HepG2 (cell line): ENCODE data around the gene CBX7. TPM values are rescaled to one million over a fixed set of nuclear protein-coding genes. Genes with fewer than 3 reads are reported as not detected.
A peak's percentile ranks its signal among the peaks of the same experiment; 100 is the strongest.

Experiments
- HMG20B ChIP-seq: conservative IDR thresholded peaks from 2 replicates; pipeline ENCODE4 v1.6.1; 2016; ENCODE audit warnings: missing genetic modification reagents, missing compliant biosample characterization
- HNF4G ChIP-seq, 2 experiments: sonication (generic) in 1 of 2; formaldehyde crosslinking in 1 of 2; IDR thresholded peaks; 2 replicates each; pipeline versions ENCODE4 v1.4.0 to v1.6.1; 2011 to 2020; ENCODE audit warnings: borderline replicate concordance in 2 of 2, low read depth in 2 of 2, mild to moderate bottlenecking in 2 of 2, low read length in 1 of 2, missing genetic modification reagents in 1 of 2, moderate library complexity in 1 of 2
- HOXA3 ChIP-seq: sonication (generic); formaldehyde crosslinking; IDR thresholded peaks from 2 replicates; pipeline ENCODE4 v1.5.0; 2020; ENCODE audit warnings: missing genetic modification reagents
- ISL2 ChIP-seq: sonication (generic); formaldehyde crosslinking; IDR thresholded peaks from 2 replicates; pipeline ENCODE4 v1.5.0; 2020; ENCODE audit warnings: missing genetic modification reagents
- KDM2A ChIP-seq: sonication (generic); formaldehyde crosslinking; IDR thresholded peaks from 2 replicates; pipeline ENCODE4 v1.4.0; 2020; ENCODE audit warnings: low read depth, missing genetic modification reagents, borderline replicate concordance
- NRL ChIP-seq: sonication (generic); formaldehyde crosslinking; IDR thresholded peaks from 2 replicates; pipeline ENCODE4 v1.5.0; 2020; ENCODE audit warnings: missing genetic modification reagents, mild to moderate bottlenecking, moderate library complexity, borderline replicate concordance
- RFX3 ChIP-seq: IDR thresholded peaks from 2 replicates; pipeline ENCODE4 v1.6.1; 2016; ENCODE audit warnings: missing biosample characterization, missing genetic modification reagents
- RFX5 ChIP-seq: IDR thresholded peaks from 2 replicates; pipeline ENCODE4 v1.6.1; 2011; ENCODE audit warnings: low read depth, low read length, improper control_type of control experiment
- ZBTB7A ChIP-seq: sonication (generic); formaldehyde crosslinking; IDR thresholded peaks from 2 replicates; pipeline ENCODE4 v1.8.0; 2022; ENCODE audit warnings: mild to moderate bottlenecking, missing genetic modification reagents
- ZNF556 ChIP-seq: sonication (generic); formaldehyde crosslinking; IDR thresholded peaks from 2 replicates; pipeline ENCODE4 v1.4.0; 2020; ENCODE audit warnings: mild to moderate bottlenecking, missing genetic modification reagents, borderline replicate concordance
- ZNF746 ChIP-seq: sonication (generic); formaldehyde crosslinking; IDR thresholded peaks from 2 replicates; pipeline ENCODE4 v1.8.0; 2022; ENCODE audit warnings: mild to moderate bottlenecking, missing genetic modification reagents
- ZNF878 ChIP-seq: sonication (generic); formaldehyde crosslinking; IDR thresholded peaks from 2 replicates; pipeline ENCODE4 v1.8.1; 2023; ENCODE audit warnings: mild to moderate bottlenecking, missing genetic modification reagents, moderate library complexity
- polyA plus RNA-seq, 8 experiments: library from polyadenylated mRNA; depleted of rRNA in 3 of 8; stranded (reverse) in 7 of 8; unstranded in 1 of 8; fragments of >200 nt; fragmentation: Illumina TruSeq in 4 of 8; extraction: Trizol in 4 of 8; gene quantifications; 2 replicates each; pipeline versions ENCODE4 v1.2.1 to v1.2.3, GENCODE V29; 2011 to 2016; ENCODE audit warnings: low read depth in 4 of 8, missing spikeins in 1 of 8, mixed read lengths in 1 of 8; ENCODE audit not compliant: insufficient read depth in 1 of 8
- total RNA-seq, 5 experiments: library from RNA; depleted of rRNA; stranded (reverse); fragments of >200 nt; fragmentation: Illumina TruSeq; extraction: Trizol; gene quantifications; 2 replicates each; pipeline ENCODE4 v1.2.3, GENCODE V29; 2016; ENCODE audit warnings: low read depth in 1 of 5
- TF ChIP-seq, protein P1 (sequence below): sonication (generic); formaldehyde crosslinking; IDR thresholded peaks from 2 replicates; pipeline ENCODE4 v1.4.0; 2020; ENCODE audit warnings: missing genetic modification reagents
- TF ChIP-seq, protein P2 (sequence below): IDR thresholded peaks from 2 replicates; pipeline ENCODE4 v1.6.1; 2016
- TF ChIP-seq, protein P3 (sequence below): sonication (generic); formaldehyde crosslinking; IDR thresholded peaks from 2 replicates; pipeline ENCODE4 v1.5.0; 2020; ENCODE audit warnings: mild to moderate bottlenecking, low read depth, missing genetic modification reagents, borderline replicate concordance
- TF ChIP-seq, protein P4 (sequence below): sonication (generic); formaldehyde crosslinking; IDR thresholded peaks from 2 replicates; pipeline ENCODE4 v1.4.0; 2020; ENCODE audit warnings: mild to moderate bottlenecking, missing genetic modification reagents, borderline replicate concordance

The CBX7 gene
- total and polyA plus RNA-seq, 2 of the 13 experiments (the other 11 are each of a cell fraction or from before 2014, with no cell fraction given): 0.35 to 4.9 TPM

DNA sequence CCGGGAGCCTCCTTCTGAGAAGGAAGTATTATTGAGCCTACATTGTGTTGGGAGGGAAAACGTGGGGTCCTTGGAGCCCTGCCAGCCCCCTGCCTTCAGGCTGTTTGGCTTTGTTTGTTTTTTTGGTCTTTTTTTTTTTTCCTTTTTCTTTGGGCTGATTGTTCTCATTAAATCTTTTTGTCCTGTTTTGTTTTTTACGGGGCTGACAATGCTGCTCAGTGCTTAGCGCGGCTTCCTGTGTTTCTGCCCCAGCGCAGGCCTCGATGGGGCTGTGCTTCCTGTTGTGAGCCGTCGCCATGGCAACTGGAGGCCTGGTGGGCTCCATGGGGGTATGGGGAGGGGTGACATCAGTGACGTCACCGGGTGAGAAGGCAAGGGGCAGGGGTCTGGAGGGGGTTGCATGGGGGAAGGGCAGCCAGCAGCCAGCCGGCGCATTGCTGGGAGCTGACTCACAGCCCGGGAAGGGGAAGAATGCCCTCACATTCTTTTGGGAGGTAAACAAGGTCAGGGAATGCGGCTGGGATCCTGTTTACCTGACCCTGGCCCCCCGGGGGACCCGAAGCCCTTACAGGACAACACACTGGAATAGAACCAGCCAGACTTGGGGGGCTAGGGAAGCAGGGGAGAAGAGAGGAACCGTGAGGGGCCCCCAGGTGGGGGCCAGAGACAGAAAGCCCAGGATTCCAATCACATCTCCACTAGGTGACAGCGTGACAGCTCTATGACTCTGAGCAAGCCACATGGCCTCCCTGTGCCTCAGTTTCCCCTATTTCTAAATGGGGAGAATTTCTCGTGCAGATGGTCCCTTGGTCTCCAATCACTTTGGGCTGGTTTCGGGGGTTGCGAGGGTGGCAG, 22.2 kb upstream of the CBX7 start (continued):
- TF ChIP-seq HOXA3 (peak; percentile 80; the same call in 1 of the 2 replicates), RFX5 (peak; percentile 54; the same call in 1 of the 2 replicates), HMG20B (CRISPR knock-in tag) (peak; percentile 69; the same call in 1 of the 2 replicates), NRL (no peak), ZBTB7A (CRISPR knock-in tag) (peak; percentile 100), ZNF878 (CRISPR knock-in tag) (peak; percentile 96), ISL2 (CRISPR knock-in tag) (0 out of 2 replicates have a peak, but pooled peaks have one; percentile 24), ZNF746 (CRISPR knock-in tag) (peak; percentile 89; the same call in 1 of the 2 replicates), KDM2A (CRISPR knock-in tag) (peak; percentile 63; the same call in 1 of the 2 replicates), RFX3 (peak; percentile 96), HNF4G (IDR thresholded peaks at IDR 0.05; ENCODE audit: borderline replicate concordance, low read depth, low read length) (peak; percentile 59; the same call in 1 of the 2 replicates), HNF4G (CRISPR knock-in tag; IDR thresholded peaks at IDR 0.05; ENCODE audit: borderline replicate concordance, low read depth) (peak; percentile 87; the same call in 1 of the 2 replicates), ZNF556 (CRISPR knock-in tag) (no peak)
- TF ChIP-seq, protein P1, sequence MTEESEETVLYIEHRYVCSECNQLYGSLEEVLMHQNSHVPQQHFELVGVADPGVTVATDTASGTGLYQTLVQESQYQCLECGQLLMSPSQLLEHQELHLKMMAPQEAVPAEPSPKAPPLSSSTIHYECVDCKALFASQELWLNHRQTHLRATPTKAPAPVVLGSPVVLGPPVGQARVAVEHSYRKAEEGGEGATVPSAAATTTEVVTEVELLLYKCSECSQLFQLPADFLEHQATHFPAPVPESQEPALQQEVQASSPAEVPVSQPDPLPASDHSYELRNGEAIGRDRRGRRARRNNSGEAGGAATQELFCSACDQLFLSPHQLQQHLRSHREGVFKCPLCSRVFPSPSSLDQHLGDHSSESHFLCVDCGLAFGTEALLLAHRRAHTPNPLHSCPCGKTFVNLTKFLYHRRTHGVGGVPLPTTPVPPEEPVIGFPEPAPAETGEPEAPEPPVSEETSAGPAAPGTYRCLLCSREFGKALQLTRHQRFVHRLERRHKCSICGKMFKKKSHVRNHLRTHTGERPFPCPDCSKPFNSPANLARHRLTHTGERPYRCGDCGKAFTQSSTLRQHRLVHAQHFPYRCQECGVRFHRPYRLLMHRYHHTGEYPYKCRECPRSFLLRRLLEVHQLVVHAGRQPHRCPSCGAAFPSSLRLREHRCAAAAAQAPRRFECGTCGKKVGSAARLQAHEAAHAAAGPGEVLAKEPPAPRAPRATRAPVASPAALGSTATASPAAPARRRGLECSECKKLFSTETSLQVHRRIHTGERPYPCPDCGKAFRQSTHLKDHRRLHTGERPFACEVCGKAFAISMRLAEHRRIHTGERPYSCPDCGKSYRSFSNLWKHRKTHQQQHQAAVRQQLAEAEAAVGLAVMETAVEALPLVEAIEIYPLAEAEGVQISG (CRISPR knock-in tag): peak; percentile 56; the same call in 1 of the 2 replicates
- TF ChIP-seq, protein P2, sequence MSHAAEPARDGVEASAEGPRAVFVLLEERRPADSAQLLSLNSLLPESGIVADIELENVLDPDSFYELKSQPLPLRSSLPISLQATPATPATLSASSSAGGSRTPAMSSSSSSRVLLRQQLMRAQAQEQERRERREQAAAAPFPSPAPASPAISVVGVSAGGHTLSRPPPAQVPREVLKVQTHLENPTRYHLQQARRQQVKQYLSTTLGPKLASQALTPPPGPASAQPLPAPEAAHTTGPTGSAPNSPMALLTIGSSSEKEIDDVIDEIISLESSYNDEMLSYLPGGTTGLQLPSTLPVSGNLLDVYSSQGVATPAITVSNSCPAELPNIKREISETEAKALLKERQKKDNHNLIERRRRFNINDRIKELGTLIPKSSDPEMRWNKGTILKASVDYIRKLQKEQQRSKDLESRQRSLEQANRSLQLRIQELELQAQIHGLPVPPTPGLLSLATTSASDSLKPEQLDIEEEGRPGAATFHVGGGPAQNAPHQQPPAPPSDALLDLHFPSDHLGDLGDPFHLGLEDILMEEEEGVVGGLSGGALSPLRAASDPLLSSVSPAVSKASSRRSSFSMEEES (CRISPR knock-in tag): peak; percentile 33; the same call in 1 of the 2 replicates
- TF ChIP-seq, protein P3, sequence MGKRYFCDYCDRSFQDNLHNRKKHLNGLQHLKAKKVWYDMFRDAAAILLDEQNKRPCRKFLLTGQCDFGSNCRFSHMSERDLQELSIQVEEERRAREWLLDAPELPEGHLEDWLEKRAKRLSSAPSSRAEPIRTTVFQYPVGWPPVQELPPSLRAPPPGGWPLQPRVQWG: no peak
- TF ChIP-seq, protein P4, sequence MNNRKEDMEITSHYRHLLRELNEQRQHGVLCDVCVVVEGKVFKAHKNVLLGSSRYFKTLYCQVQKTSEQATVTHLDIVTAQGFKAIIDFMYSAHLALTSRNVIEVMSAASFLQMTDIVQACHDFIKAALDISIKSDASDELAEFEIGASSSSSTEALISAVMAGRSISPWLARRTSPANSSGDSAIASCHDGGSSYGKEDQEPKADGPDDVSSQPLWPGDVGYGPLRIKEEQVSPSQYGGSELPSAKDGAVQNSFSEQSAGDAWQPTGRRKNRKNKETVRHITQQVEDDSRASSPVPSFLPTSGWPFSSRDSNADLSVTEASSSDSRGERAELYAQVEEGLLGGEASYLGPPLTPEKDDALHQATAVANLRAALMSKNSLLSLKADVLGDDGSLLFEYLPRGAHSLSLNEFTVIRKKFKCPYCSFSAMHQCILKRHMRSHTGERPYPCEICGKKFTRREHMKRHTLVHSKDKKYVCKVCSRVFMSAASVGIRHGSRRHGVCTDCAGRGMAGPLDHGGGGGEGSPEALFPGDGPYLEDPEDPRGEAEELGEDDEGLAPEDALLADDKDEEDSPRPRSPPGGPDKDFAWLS: 0 out of 2 replicates have a peak, but pooled peaks have one; percentile 50
